Putamen (tissue), 1 donor: ENCODE data around the gene NHLRC3.
"Not testable (repeated sequence)": the region's sequence is repeated elsewhere in the genome, so short reads cannot be mapped to it uniquely, and the experiment has no call there.

Experiments used
- DNase-seq: peaks from one replicate; pipeline ENCODE4 v3.0.0-alpha.2; 2016; ENCODE audit warnings: low spot score

Gene NHLRC3, protein sequence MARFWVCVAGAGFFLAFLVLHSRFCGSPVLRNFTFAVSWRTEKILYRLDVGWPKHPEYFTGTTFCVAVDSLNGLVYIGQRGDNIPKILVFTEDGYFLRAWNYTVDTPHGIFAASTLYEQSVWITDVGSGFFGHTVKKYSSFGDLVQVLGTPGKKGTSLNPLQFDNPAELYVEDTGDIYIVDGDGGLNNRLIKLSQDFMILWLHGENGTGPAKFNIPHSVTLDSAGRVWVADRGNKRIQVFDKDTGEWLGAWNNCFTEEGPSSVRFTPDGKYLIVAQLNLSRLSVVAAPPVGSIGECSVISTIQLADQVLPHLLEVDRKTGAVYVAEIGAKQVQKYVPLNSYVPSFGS

DNA sequence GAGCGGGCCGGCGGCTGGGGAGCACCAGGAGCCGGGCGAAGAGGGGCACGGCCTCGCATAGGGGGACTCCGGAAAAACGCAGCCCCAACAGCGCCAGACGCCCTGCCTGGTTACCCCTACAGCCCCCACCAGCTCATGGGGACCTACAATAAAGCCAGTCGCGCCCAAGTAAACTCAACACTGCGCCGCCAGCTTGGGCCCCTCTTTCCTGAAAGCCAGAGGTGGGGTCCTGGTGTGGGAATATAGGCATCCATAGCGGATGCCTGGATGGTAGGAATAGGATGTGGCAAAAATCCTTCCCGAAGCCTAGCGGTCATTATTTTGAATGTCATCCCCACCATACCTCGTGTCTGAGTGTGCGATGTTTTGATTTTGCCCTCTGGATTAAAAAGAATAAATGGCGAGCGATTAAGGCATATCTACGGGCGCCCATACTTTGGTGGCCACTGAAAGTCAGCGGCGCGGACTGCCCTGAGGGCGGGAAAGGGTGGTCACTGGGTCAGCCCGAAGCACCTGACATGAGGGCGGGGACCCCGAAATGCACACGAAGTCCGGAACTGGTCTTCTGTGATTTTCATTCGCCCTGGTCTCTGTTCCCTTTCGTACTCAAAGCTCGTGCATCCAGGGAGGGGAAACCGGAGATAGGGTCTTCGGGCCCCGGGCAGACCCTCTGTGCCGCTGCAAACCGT is at the start of gene NHLRC3, which contains the start of gene PROSER1:
Gene NHLRC3 (plus strand): TSS at position 577 of the 689 bp plus-strand sequence. CDS start 184 bp downstream, outside the sequence.
Gene PROSER1 (minus strand): TSS at position 210 of the 689 bp plus-strand sequence. CDS start 847 bp downstream, outside the sequence.
- peak; percentile 97 for DNase-seq

DNA sequence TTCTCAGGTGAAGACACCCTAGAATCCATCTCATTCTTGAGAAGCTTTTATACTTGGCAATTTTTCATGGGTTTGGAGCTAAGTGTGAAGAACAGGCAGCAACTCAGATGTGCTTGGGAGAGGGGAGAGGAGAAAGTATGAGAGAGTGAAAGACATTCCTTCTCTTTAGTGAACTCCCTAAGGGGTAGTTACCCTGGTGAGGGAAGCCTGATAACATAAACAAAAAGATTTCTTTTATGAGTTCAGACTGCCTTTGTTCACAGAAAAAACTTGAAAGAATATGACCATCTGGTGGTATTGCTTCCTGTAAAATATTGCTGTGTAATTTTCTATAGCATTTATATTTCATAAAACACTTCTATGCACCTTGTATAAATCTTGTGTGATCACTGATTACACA is 47.6 kb upstream of the NHLRC3 start, which contains the start of gene STOML3:
Gene STOML3 (minus strand): TSS at position 139 of the 400 bp plus-strand sequence. CDS start 110 bp downstream, at position 29.
- no peak for DNase-seq

DNA sequence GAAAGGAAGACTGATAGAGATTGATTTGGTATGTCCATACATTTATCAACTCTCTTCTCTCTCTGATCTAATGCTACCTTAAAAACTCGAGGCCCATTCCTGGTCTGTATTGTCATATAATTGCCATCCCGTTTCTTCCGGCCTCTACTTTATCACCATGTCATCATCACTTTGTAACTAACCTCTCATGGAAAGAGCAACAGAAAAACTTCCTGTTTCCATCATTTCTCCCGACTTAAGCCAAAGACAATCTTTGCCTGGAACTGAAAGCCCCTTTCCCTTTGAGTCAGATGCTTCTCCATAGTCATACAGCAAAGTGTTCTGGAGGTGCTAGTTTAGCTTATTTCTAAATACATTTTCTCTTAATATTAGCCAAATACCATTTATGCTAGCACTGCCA is 44.9 kb upstream of the NHLRC3 start:
- DNase-seq = no peak

DNA sequence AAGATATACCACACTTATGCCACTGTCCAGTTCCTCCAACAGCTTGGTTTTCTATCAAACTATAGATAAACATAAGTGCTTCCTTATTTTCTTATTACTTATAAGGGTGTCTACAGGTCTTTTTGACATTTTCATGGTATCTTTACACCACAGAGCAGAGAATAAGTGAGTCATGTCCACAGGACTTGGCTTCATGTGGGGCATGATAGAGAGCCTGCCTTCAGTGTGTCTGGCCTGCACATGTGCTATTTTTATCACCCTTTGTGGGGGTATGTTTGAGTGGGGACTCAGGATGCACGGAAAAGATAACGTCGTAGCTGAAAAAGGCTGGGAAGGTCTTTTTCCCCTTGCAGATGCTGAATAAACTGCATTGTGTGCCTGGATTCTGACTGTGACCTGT is 39.5 kb upstream of the NHLRC3 start:
- no peak for DNase-seq

DNA sequence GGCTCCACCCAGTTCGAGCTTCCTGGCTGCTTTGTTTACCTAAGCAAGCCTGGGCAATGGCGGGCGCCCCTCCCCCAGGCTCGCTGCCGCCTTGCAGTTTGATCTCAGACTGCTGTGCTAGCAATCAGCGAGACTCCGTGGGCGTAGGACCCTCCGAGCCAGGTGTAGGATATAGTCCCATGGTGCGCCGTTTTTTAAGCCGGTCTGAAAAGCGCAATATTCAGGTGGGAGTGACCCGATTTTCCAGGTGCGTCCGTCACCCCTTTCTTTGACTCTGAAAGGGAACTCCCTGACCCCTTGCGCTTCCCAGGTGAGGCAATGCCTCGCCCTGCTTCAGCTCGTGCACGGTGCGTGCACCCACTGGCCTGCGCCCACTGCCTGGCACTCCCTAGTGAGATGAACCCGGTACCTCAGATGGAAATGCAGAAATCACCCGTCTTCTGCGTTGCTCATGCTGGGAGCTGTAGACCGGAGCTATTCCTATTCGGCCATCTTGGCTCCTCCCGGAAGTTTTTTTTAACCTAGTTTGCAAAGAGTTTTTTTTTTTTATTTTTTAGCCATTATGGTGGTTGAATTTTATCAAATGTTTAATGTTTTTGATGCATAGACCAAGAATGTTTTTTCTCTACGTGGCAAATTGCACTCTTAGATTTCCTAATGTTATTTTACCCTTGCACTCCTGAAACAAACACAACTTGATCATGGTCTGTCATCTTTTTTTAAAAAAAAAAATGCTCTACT is 31.7 kb upstream of the NHLRC3 start:
- DNase-seq = not testable (repeated sequence)

DNA sequence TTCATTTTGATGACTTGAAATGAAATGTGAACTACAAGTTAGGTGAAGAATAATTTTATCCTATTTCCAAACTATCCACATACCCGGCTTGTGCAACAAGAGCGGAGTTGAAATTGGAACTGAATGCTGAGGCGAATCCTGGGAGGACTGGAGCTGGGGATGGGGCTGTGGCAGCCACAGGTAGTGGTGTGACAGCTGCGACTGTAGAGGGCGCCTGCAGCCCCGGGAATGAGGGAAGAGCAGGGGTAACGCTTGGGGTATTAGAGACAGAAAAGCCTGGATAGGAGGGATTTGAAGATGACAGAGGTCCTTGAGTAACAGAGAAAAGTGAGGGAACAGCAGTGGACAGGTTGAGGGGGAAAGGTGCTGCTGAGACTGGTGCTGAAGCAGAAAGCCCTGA is 25.6 kb upstream of the NHLRC3 start:
- no peak for DNase-seq

DNA sequence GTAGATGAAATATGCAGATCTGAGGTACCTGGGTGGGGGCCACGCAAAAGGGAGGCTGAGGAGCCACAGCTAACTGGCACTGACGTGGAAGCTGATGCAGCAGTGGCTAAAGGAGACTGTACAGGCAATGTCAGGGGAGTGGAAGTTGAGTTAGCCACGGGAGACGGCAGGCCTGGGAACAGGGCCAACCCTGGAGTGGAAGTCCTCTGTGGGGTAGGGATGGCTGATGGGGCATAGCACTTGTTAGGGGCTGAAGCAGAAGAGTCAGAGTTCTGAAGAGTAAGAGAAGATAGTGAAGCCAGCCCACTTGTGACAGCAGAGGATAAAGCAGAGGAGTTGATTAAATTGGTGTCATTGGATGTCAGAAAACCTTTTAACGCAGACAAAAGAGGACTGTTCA is 24.8 kb upstream of the NHLRC3 start:
- DNase-seq = no peak

DNA sequence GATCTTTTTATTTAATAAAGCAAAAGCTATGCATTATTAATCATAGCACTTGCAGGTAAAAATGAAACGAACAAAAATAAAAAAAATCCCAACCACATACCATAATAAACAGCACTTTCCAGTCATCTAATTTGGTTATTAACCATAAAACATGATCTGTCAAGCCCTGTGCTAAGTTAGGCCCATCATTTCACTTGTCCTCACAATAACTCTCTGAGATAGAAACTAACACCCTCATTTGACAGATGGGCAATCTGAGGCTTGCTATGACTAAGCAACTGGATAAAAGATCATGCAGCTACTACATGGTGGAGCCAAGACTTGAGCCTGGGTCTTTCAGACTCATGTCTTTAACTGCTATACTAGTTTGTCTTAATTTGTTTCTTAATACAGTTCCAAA is 22.2 kb upstream of the NHLRC3 start:
- DNase-seq = no peak

DNA sequence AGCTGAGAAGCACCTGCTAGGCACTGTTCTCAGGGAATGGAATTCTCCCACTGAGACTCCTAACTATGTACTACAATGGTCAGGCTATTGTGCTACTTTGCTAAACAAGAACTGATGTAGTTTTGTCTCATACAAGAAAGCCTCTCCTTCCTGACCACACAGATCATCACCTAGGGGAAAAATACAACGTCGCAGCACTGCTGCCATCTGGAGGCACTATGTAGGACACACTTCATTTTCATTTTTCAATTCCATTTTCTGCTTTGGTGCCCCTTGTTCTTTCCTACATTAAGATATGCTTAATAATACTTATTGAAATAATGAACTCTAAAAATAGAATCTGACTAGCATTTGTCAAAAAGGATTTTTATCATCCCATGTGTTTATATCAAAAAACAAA is 21.5 kb upstream of the NHLRC3 start:
- DNase-seq = peak; percentile 37

DNA sequence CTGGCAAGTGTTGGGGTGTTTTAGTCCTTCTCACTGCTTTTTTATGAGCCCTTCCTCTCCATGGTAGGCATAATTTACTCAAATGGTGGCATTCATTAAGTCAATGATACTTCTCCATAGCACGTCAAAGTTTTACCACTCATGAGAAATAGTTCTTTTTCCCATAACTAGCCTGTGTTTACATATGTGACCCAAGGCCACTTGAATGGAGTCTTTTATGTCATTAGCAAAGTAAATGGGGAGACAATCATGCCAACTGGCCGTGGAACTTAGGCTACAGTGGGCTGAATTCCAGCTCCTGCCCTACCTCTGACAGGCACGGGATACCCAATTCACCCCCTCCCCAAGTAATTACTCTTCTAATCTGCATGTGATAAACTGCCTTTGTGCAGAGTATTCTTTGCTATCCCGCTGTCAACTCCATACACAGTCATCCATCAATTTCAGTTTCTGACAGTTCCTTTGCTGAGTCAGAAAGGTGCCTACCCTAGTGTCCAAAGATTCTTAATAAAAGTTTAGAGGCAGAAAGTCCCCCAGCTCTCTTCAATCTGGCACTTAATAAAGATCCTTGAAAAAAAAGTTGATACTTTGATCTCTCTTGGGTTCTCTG is 17.3 kb upstream of the NHLRC3 start:
- DNase-seq = no peak

DNA sequence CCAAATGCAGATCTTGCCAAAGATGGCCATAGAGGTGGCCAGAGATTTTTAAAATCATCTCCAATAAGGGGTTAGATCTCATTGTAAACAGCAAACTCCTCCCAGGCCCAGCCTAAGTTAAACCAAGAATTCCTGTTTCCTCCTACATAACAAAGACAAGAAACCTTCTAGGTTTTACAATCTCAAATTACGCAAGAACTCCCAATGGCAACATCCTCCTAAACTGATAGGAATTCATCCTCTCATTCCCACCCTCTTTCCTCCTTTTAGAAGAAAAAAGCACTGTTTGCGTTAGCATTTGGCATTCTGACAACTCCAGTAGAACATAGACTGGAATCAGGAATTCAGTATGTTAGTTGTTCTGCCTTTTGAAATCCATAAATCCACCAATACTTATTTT is 14.9 kb upstream of the NHLRC3 start:
- DNase-seq = no peak

DNA sequence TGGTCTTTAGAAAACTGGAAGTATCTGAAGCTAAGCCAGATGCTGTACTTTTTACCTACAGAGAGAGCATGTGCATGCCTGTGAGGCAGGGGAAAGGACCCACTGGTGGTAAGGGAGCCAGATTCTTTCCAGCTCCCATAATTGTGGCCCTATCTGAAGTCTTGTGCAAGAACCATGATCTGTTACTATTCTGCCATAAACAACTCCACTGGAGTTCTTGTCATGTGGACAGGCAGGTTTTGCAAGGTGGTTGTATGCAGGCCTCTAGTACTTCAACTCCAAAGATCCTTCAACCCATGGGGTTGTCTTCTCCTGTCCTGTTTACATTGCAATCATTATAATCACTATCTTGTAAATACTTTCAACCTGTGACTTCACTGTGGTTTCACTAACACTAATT is 14.5 kb upstream of the NHLRC3 start:
- no peak for DNase-seq

DNA sequence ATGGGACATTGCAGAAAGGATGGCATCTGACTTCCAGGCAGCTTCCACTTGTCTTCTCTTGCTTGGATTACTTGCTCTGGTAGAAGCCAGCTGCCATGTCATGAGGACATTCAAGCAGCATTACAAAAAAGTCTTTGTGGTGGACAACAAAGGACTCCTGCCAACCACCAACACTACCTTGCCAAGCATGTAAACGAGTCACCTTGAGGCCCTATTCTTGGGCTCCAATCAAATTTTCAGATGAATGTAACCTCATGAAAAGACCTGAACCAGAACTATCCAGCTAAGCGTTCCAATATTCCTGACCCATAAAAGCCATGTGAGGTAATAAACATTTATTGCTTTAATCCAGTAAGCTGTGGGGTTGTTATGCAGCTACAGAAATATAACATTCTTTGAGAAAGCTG is 12.8 kb upstream of the NHLRC3 start:
- no peak for DNase-seq

DNA sequence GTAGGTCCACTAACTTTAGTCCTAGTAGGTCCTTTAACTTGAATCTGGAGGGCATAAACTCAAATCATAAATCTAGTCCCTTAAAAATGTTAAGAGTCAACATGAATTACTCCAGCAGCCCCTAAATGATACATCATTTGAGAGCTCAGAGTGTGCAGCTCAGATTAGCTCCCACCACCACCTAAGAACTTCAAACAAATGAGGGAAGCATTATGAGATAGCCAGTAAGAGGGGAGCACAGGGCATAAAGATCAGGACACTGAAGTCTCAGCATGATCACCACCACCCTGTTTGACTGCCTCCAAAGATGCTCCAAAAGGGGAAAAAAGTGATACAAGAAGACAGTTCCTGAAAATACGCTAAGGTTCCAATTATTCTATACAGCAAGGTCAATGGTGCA is 6.1 kb upstream of the NHLRC3 start:
- DNase-seq = no peak

DNA sequence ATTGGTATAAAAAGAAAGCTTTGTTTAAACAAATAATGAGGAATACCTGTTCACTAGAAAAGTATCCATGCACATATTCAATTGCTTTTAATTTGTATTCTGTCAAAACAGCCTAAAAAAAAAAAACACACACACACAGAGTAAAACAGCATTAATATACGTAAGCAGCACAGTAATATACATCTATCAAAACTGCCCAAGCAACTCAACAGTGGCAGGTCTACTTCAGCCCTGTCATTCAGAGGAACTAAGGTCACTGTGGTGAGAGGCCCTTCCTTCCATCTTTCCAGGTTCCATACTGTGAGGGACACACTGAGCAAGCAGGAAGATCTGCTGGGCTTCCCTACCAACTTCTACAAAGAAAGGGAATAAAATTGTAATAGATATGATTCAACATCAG is 4.2 kb upstream of the NHLRC3 start:
- DNase-seq = no peak

DNA sequence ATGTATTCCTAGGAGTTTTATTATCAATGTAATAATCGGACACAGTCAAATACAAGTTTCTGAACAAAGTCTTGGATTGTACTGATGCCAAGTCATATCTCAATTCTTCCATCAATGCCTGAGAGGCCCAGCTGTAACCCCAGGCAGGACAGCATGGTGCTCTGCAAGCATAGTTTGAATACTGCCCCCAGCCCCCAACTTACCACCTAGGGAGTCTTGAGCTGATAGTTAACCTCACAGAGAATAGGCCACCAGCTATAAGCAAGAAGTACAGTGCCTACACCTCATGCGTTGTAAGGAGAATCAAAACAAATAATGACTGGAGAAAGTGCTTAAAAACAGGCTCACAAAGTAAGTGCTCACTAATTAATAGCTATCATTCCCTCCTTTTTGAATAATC is 3.1 kb upstream of the NHLRC3 start:
- DNase-seq = no peak

DNA sequence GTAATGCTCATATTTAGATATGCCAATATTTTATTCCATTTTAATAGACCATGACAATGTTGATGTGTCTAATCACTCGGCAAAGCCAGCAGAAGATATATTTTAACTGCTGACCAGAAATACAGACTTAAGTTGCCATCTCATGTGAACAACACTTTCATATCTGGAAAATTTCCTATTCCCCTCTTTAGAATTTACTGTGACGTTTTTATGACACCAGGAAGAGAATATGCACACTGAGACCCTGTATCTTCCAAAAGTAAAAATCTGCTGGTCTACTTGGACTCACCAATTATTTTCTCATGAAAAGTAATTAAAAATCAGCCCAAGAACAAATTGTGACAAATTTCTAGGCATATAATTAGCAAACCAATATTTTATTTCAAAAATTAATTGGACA is 2.5 kb upstream of the NHLRC3 start:
- no peak for DNase-seq

DNA sequence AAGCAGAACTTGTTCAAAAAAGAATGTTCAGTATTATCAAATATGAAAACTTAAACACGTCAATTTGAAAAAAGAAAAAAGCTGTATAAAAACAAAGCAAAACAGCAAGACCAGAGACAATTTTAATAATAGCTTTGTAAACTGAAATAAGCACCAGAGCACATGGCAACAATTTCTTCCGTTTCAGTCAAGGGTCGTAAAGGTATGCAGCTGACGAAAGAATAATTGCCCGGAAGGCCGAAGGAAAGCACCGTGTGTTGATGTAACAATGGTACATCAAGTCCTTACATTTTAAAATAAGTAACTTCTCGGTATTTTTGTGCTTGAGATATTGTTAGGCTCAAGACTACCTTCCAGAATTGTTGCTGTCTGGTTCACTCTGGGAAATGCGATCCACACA is 2.0 kb upstream of the NHLRC3 start:
- DNase-seq = no peak

DNA sequence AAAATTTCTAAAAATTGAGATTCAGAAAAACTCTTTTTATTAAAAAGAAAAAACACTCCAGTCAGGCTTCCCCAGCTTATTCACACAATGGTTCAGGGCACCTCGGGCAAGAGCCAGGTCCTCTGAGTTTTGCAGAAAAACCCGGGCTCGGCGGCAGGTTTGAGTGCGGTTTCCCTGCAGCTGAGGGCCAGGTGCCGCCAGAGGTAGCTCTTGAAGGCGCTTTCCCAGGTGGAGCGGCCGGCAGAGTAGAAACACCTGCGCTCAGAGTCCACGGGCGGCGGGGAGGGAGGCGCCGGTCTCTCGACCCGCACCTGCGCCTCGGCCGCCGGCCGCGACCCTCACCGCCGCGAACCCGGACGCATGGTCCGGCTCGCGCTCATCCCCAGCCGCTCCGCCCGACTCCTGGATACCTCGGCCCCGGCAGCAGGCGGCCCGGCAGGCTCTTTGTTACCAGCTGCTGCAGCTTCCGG is 811 bp upstream of the NHLRC3 start:
- no peak for DNase-seq

DNA sequence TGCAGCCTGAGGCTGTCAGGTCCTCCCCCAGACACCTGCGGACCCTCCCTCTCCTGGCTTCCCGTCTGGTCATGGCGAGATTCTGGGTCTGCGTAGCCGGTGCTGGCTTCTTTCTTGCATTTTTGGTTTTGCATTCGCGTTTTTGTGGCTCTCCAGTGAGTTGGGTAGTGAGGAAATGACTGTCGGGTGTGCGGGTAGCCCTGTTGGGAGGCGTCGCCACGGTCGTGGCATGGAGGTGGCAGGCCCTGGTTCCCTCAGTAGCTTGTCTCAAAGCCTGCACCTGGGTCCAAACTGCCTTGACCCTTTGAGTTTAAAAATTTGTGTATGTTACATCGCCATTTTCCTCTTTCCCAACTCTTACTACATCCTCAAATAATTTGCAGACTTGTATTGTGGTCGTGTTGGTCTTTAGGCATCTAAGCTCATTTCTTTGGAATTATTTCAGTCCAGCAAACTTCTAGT is 344 bp downstream of the NHLRC3 start:
- peak; percentile 37 for DNase-seq

DNA sequence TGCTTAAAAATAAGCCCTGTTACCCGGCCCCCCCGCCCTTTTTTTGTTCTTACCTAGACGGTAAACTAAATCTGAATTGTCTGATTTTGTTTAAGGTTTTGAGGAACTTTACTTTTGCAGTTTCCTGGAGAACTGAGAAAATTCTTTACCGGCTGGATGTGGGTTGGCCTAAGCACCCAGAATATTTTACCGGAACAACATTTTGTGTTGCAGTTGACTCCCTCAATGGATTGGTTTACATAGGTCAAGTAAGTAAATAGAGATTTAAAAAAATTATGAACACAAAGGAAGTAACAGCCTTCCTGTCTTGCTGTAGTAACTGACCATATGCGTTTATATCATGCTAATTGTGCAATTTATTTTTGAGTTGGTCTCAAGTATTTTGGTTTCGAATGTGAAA is 785 bp downstream of the NHLRC3 start:
- DNase-seq = no peak

DNA sequence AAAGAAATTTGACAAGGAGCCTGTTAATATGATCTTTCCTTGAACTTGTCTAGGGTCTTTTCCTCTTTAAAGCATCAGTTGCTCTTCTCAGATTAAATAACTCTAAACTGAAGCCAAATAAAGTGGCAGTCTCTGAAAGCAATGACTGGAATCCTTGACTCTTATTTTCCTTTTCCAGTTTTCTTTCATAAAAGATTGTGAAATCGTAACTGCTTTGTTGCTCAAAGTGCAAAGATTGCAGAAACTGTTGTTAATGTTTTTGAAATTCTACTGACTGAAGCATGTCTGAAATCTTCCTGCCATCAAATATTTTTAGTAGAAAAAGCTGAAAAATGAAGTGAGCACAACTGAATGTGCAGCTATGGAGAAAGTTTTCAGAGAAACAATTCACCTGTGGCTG is 1.9 kb downstream of the NHLRC3 start:
- no peak for DNase-seq
